Activated T-helper 1 cell treated with Interleukin-2 at 50 U/mL for 16 hours (primary cell): ENCODE data around the gene IFITM1.
"Not testable (repeated sequence)": the region's sequence is repeated elsewhere in the genome, so short reads cannot be mapped to it uniquely, and the experiment has no call there.

ENCODE experiments used
- DNase-seq: peaks from one replicate; pipeline ENCODE4 v3.0.0-alpha.2; 2020; ENCODE audit warnings: low read depth

IFITM1 gene

DNA sequence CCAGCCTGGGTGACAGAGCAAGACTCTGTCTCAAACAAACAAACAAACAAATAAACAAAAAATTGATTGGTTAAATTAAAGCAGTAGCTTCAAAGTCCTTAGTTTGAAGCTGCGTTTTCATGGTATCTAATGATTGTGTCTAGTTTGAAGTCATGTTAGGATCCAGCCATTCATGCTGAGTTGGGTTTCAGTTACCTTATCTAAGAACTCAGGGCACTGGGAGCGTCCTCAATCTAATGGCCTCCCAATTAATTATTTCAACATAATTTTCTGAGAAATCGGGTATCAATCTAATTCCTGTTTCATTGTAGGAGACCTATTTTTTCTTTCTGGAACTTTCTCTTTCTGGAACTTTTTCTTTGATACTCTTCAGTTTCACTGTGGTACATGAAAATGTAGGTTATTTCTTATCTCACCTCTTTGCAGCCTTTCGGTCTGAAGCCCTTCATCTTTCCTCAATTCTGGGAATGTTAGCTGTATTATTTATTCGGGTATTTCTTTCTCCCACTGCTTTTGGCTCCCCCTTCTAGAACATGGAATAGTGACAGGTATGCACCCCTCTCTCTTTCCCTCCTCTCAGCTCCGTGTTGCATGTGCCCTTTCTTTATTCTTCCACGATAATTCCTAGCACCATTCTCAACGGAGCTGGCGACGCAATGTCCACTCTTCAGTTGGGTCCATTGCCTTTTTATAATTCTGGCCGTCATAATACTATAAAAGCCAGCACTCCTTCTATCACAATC, 31.2 kb downstream of the IFITM1 start:
- no peak for DNase-seq

DNA sequence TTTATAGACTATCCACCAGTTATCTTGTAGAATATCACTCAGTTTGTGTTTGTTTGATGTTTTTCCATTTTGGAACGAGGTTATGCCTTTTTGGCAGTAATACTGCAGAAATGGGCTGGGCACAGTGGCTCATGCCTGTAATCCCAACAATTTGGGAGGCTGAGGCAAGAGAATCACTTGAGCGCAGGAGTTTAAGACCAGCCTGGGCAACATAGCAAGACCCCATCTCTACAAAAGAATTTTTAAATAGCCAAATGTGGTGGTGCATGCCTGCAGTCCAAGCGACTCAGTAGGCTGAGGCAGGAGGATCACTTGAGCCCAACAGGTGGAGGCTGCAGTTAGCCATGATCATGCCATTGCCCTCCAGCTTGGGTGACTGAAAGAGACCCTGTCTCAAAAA, 32.7 kb downstream of the IFITM1 start:
- DNase-seq, result no peak

- DNase-seq, result not testable (repeated sequence)
Observed at GRCh38 chr11:349270-349954, 35.6 kb downstream of the IFITM1 start.

DNA sequence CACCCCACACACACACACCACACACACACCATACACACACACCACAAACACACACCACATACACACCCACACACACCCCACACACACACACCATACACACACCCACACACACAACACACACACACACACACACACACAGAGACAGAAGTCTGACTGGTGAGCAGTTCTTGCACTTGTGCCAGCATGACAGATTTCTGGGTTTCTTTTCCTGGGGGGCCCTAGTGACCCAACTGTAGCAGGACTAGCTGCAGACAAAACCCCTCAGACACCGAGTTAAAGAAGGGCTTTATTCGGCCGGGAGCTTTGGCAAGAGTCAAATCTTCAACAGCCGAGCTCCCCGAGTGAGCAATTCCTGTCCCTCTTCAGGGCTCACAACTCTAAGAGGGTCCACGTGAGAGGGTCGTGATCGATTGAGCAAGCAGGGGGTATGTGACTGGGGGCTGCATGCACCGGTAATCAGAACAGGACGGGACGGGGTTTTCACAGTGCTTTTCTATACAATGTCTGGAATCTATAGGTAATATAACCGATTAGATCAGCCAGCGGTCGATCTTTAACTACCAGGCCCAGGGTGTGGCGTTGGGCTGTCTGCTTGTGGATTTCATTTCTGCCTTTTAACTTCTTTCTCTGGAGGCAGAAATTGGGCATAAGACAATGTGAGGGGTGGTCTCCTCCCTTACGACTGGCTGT, 36.3 kb downstream of the IFITM1 start:
- not testable (repeated sequence) for DNase-seq

- DNase-seq, result no peak
Observed at GRCh38 chr11:350723-351255, 36.9 kb downstream of the IFITM1 start.

DNA sequence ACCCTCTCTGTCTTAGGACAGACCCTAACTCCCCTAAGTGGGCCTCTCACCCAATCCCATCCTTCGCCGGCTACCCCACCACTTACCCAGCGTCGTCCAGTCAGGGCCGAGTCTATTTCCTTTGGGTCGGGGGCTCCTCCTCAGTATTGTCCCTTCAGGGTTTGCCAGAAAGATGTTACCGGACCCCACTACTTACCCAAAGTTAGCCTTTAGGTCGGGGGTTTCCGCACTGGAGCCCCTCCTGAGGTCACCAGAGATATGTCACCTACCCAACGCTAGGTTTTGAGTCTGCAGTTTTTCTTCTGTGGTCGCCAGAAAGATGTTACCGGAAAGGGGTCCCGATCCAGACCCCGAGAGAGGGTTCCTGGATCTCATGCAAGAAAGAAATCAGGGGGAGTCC, 37.6 kb downstream of the IFITM1 start:
- no peak for DNase-seq

- DNase-seq, result no peak
Observed at GRCh38 chr11:352456-353031, 38.7 kb downstream of the IFITM1 start.

DNA sequence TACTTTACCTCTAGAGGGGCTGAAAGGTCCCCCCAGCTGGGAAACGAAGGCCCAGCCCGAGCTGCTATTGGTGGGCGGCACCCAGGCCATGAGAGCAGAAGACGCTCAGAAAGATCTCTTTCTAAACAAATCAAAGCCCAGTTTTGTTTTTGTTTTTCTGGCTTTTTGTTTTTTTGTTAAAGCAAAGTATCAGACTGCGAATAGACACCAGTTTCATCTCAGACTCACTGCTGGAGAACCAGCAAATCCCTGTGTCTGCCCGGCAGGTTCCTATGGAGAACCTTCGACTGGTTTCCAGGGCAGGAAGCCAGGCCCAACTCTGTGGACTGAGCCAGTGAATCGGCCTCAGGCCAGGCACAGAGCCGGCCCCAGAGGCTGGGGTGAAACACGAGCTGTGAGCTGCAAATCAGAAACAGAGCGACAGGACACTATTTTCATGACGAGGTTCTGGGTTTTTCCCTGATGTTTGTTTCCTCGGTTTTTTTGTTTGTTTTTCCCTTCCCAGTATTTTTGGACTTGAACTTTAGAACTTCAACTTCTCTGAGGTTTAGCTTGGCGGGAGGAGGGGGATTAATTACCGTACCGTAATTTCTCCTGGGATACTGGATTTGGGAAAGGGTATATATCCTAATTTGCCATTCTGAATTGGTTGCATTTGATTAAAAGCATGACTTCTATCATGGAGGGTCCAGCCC, 39.5 kb downstream of the IFITM1 start:
- no peak for DNase-seq

- peak; percentile 75 for DNase-seq
Observed at GRCh38 chr11:355581-356458, 42.0 kb downstream of the IFITM1 start.

DNA sequence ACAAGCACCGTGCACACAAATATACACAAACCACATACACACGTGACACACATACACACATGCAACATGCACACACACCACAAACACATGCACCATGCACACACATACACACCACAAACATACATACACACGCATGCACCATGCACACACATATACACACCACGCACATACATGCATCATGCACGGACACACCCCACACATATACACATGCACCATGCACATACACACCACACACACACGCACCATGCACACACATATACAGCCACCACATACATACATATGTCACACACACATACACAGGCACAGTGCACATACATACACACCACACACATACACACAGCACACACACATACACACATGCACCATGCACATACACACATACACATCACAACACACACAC, 42.8 kb downstream of the IFITM1 start:
- DNase-seq, result no peak

GRCh38 chr11:357582-357981, 43.7 kb downstream of the IFITM1 start:
- no peak for DNase-seq

- no peak for DNase-seq
Observed at GRCh38 chr11:358129-358800, 44.4 kb downstream of the IFITM1 start.

- DNase-seq, result no peak
Observed at GRCh38 chr11:359181-359714, 45.4 kb downstream of the IFITM1 start.

- DNase-seq, result no peak
Observed at GRCh38 chr11:360326-361280, 46.8 kb downstream of the IFITM1 start.

GRCh38 chr11:362642-363442, 49.0 kb downstream of the IFITM1 start:
- no peak for DNase-seq

- DNase-seq, result not testable (repeated sequence)
Observed at GRCh38 chr11:363443-363805, 49.6 kb downstream of the IFITM1 start.

GRCh38 chr11:363948-364761, 50.3 kb downstream of the IFITM1 start:
- peak; percentile 54 for DNase-seq
